ENCODE results near the gene CBFA2T2.
"Not testable (repeated sequence)": the region's sequence is repeated elsewhere in the genome, so short reads cannot be mapped to it uniquely, and the experiment has no call there.

Gene CBFA2T2

DNA sequence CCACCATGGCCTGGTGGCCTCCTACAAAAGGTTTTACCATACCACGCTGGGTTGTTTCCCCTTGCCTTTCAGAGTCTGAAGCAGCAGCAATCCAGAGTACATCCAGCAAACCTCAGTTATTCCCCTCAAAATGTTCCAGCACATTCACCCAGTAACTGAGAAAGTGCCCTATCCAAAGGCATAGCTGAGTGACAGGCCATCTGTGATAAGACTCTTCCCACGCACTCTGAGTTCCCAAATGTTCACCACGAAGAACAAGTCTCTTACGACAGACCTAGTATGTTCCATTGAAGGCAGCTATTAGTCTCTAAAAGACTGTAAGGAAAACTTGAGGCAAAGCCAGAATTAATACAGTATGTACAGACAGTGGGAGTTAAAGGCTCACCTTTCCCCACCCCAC is 140.6 kb downstream of the CBFA2T2 start:
- DNase-seq, result no peak

DNA sequence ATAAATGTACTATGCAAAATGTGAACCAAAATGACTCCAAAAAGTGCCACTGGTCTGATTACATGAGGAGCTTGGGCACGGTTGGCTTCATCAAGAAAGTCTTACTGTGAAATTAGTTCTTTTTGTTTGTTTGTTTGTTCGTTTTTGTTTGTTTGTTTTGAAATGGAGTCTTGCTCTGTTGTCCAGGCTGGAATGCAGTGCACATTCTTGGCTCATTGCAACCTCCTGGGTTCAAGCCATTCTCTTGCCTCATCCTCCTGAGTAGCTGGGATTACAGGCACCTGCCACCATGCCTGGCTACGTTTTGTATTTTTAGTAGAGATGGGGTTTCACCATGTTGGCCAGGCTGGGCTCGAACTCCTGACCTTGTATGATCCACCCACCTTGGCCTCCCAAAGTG is 142.0 kb downstream of the CBFA2T2 start:
- not testable (repeated sequence) for DNase-seq

GRCh38 chr20:33635341-33635740 is 145.4 kb downstream of the CBFA2T2 start:
- no peak for DNase-seq

- no peak for DNase-seq
Observed at GRCh38 chr20:33636776-33637175, 146.9 kb downstream of the CBFA2T2 start.

DNA sequence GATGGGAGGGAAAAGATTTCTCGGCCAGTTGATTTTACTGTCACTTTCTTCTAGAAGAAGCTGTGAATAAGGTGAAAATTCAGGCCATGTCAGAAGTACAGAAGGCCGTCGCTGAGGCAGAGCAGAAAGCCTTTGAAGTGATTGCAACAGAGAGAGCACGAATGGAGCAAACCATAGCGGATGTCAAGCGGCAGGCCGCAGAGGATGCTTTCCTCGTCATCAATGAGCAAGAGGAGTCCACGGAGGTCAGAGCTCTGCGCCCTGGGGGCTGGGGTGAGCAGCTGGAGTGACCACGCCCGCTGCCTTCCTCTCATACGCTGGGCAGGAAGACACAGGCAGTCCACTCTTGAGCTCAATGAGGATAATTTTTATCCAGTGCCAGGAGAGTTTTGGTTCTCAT is 150.4 kb downstream of the CBFA2T2 start:
- no peak for DNase-seq

- DNase-seq, result no peak
Observed at GRCh38 chr20:33644313-33645071, 154.6 kb downstream of the CBFA2T2 start.

DNA sequence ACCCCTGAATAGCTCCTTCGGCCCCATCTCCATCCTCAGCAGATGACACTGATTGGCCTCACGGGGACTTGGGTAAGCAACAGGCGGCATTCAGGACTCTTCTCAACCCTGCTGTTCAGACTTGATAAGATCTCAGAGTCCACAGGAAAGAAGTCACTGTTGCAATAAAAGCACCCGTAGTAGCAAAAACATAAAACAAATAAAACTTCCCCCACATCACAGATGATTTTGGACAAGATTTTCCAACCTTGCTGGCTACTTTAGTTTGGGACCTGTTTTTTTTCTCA is 155.1 kb downstream of the CBFA2T2 start:
- DNase-seq, result no peak

DNA sequence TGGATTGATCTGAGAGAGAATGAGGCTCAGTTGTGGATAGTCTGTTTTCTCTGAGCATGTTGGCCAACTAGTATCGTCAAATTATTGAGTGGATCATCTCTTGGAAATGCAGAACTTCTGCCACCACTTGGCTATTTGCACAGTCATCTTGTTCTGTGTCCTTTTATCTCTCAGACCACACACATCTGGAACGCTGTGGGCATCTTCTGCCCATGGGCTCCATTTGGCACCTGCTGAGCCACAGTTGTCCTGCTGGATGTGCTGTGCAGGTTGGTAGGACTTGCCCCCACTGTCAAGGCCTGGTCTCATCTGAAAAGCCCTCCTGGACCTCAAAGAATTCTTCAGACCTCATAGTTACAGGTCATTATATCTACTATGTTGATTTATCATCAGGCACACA is 155.5 kb downstream of the CBFA2T2 start:
- DNase-seq, result no peak

DNA sequence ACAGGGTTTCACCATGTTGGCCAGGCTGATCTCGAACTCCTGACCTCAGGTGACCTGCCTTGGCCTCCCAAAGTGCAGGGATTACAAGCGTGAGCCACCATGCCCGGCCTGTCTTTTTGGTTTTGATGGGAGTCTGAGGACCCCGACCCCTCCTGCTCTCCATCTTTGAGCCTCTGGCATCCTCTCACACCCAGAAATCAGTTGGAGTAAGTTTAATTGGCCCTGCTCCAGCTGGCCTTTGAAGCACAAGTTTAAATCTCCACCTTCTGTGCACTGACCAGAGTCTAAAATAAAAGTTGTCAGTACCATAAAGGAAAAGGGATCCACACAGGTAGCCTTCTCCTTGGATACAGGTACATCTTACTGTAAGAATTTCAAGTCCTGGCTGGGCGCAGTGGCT is 156.3 kb downstream of the CBFA2T2 start:
- no peak for DNase-seq

DNA sequence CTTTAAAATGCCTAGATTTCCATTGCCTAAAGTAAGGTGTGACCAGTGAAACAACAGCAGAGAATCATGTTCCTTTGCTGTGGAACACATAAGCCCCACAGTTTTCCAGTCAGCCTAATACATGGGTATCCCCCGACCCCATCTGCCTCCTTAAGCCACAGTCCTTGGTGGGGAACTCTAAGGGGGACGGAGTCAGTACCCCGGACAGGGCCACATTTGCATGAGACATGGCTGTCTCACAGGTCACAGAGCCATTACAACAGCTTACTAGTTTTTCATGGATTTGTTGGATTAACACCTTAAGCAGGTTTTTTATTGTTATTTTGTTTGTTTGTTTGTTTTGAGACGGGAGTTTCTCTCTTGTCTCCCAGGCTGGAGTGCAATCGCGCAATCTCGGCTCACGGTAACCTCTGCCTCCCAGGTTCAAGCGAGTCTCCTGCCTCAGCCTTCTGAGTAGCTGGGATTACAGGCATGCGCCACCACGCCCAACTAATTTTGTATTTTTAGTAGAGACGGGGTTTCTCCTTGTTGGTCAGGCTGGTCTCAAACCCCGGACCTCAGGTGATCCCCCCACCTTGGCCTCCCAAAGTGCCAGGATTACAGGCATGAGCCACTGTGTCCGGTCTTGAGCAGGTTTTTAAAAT is 157.2 kb downstream of the CBFA2T2 start:
- DNase-seq, result not testable (repeated sequence)

GRCh38 chr20:33647603-33648395 is 157.9 kb downstream of the CBFA2T2 start:
- no peak for DNase-seq

DNA sequence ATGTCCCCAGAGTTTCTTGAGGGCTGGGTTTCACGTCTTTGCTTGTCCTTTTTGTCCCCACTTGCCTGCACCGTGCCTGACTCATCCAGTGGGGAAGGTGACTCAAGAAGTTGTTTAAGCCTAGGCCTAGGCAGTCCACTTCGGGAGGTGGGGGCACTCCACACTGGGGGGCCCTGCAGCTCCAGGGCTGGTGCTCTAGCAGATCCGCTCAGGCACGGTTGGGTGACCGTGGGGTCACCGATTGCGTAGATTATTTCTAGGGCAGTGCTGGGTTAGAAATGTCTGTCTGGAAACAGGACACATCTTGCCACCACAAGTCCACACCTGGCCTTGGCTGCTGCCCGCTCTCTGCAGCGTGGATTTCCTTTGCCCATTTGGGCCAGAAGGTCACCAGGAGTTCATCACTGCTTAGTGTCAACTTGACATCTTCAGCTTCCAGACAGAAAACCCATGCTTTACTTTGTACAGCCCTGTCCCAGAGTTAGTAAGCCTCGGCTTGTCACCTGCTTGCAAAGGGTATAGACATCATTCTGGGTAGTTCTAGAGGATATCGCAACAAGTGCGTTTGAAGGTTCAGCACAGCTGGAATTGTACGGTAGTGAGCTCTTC is 158.6 kb downstream of the CBFA2T2 start:
- no peak for DNase-seq

DNA sequence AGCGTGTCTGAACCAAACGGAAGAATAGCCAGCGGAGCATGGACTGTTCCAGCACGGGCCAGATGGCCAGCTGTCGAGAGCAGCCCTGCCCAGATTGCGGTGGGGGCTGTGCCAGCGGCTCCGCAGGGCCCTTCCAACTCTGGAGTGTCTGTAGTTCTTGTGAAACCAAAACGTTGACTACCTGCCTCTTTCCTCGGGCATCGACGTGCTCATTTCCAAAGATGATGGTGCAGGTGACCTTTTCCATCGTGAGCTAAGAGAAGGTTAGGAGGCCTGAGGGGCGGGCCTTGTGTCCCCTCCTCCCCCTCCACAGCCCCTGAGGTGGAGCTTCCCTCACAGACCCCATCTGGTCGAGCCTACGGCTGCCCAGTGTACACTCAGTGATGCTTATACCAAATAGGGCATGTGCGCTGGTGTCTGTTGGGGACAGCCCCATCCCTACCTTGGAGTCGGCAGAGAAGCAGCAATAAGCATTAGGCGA is 159.3 kb downstream of the CBFA2T2 start:
- DNase-seq, result no peak

GRCh38 chr20:33650111-33650752 is 160.3 kb downstream of the CBFA2T2 start:
- no peak for DNase-seq

DNA sequence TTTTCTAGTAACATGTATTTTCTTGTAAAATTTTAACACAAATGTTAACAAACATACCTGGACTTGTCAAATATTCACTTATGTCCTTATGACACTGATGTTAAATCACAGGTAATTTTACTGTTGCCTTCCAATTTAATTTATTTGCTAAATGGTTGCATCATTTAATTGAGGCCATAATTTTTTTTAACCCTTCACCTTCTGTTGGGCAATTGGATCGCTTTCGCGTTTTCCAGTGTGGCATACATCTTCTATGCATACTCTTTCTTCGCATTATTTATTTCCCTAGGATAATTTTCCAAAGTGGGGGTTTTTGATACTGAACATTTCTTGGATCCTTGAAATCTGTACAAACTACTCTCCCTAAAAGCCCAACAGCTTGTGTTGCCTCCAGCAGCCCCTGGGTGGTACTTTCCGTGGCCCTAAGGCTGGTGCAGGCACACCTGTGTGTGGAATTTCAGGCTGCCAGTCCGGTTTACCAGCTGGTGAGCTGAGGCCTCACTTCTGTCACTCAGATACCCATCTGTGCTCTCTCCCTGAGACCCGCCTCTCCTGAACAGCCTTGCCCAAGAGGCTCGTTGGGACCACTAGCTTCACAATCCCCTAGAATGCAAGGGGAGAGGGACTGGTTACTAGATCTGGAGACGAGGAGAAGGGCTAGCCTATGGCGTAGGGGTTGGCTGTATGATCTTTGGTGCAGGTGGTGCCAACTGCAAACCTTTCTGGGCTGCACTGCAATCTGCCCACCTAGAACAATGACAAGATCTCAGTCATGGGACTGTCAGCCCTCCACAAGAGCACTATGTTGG is 161.1 kb downstream of the CBFA2T2 start:
- no peak for DNase-seq

DNA sequence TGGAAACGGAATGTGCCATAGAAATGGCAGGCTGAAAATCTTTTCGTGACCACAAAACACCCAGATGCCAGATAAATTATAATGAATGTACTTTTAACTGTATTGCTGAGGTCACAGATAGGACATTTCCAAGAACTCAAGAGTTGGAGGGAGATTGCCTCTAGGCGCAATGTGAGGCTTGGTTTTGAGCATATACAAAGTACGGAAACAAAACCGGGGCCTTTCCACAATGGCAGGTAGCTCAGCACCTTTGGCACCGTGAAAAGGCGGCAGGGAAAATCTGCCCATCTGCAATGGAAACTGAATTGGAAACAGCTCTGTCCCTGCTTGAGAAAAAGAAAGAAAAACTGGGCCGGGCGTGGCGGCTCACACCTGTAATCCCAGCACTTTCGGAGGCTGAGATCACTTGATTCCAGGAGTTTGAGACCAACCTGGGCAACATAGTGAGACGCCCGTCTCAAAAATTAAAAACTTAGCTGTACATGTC is 161.7 kb downstream of the CBFA2T2 start:
- no peak for DNase-seq

DNA sequence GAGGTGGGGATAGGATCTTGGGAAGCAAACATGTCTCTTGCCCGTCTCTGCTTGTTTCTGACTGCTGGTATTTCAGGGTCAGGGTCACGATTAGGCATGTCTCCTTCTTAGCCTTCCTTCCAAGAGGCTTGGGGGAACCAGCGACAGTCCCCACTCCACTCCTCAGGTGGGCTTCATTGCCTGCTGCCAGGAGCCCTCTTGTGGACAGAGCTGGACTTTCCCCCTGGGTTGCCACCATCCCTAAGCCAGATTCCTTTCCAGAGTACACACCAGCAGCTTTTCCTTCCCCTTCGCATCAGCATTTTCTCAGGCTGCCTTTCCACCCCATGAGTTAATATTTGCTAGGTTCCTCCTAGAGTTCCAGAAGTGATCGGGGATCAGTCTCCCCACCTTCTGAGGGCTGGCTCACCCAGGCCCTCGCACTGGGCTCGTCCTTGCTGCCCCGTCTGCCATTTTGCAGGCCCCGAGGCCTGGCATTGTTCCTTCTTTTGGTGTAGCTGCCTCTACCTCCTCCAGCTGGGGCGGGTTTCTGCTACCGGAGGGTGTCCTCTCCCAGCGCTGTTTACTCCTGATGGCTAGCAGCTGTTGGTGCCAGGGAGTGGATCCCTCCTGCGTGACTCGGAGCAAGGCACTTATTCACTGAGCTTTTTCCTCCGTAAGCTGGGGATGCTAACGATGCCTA is 163.5 kb downstream of the CBFA2T2 start:
- DNase-seq, result no peak

GRCh38 chr20:33653900-33654596 is 164.2 kb downstream of the CBFA2T2 start:
- DNase-seq, result no peak

GRCh38 chr20:33654680-33655161 is 164.8 kb downstream of the CBFA2T2 start:
- no peak for DNase-seq

DNA sequence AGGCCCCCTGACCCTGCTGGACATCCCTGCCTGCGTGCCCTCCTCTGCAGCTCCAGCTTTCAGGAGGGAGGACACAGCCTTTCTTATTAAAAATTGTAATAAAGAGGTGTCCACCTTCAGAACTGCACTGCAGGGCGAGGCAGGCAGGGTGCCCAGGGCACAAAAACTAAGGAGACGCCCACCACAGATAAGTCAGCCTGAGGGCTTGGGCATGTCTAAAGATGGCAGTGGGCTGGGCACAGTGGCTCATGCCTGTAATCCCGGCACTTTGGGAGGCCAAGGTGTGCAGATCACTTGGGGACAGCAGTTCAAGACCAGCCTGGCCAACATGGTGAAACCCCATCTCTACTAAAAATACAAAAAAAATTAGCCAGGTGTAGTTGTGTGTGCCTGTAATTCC is 165.3 kb downstream of the CBFA2T2 start:
- no peak for DNase-seq

Data from stimulated activated CD4-positive, alpha-beta T cell treated with anti-CD3 and anti-CD28 coated beads, Interleukin-2, amount 100 ng/mL, for 48 hours (primary cell).